MM.1S (cell line): ENCODE results near the gene INSC.

Experiments used
- CTCF ChIP-seq: fragments of 300-600 bp; sonication (generic); IDR thresholded peaks from 2 replicates; pipeline ENCODE4 v1.5.1; 2016; ENCODE audit warnings: antibody characterized with exemption, low read length, mixed read lengths
- EZH2 ChIP-seq: fragments of 300-600 bp; sonication (generic); optimal IDR thresholded peaks from 2 replicates; pipeline ENCODE3; 2017; ENCODE audit warnings: low read depth, mild to moderate bottlenecking, antibody characterized with exemption, low read length, mixed read lengths
- EZH2phosphoT487 ChIP-seq: fragments of 300-600 bp; sonication (generic); IDR thresholded peaks from 2 replicates; pipeline ENCODE4 v1.6.1; 2018; ENCODE audit warnings: antibody characterized with exemption, low read length

GRCh38 chr11:15233371-15234165 is 118.8 kb downstream of the INSC start:
- TF ChIP-seq CTCF = no peak
- no peak for TF ChIP-seq EZH2
- no peak for TF ChIP-seq EZH2phosphoT487
